IMR-90 (cell line): ENCODE measurements around the gene NFKBIE. TPM values are rescaled to one million over a fixed set of nuclear protein-coding genes. Genes with fewer than 3 reads are reported as not detected.

Experiments
- ATAC-seq: fragments of 200-7000 bp; cut with Tn5 transposase; 2 replicates; pipeline ENCODE4 v1.9.1; 2020; ENCODE audit warnings: low read depth, mild to moderate bottlenecking, moderate library complexity
- BruUV-seq: library from RNA; stranded (reverse); fragments of 400-500 nt; replicated peaks from 2 replicates; lab custom pipeline; 2021; lab: Mats Ljungman, UMichigan
- CTCF ChIA-PET: fragments of 300-600 bp; formaldehyde crosslinking; extraction: SDS; loops from one replicate; lab custom pipeline; 2021; ENCODE audit warnings: antibody characterized with exemption; lab: Yijun Ruan, JAX
- POLR2A ChIA-PET: fragments of 300-600 bp; sonication (Branson Sonifier 250); formaldehyde crosslinking; loops from one replicate; lab custom pipeline; 2022; ENCODE audit warnings: antibody characterized with exemption; ENCODE audit not compliant: unreplicated experiment; lab: Charles Lee
- DNase-seq: peaks from one replicate; pipeline ENCODE4 v3.0.0; 2013
- H2AFZ ChIP-seq: replicated peaks from 2 replicates; pipeline ENCODE3; 2013; ENCODE audit warnings: low read length, mild to moderate bottlenecking; ENCODE audit not compliant: poor library complexity
- H2AK5ac ChIP-seq: 2 replicates; pipeline ENCODE4 v1.6.1; 2013; ENCODE audit warnings: low read depth, low read length, inconsistent platforms
- H2AK9ac ChIP-seq: replicated peaks from 2 replicates; pipeline ENCODE3; 2013; ENCODE audit warnings: mild to moderate bottlenecking, low read depth, low read length, moderate library complexity; ENCODE audit not compliant: poor library complexity
- H2BK120ac ChIP-seq: 2 replicates; pipeline ENCODE4 v1.6.1; 2013; ENCODE audit warnings: low read depth, low read length, inconsistent platforms
- H2BK15ac ChIP-seq: 3 replicates; pipeline ENCODE4 v1.6.1; 2013; ENCODE audit warnings: low read depth, low read length, inconsistent platforms
- H2BK20ac ChIP-seq: 2 replicates; pipeline ENCODE4 v1.6.1; 2013; ENCODE audit warnings: low read depth, mild to moderate bottlenecking, inconsistent platforms, low read length, moderate library complexity
- H2BK5ac ChIP-seq: 2 replicates; pipeline ENCODE4 v1.6.1; 2013; ENCODE audit warnings: mild to moderate bottlenecking, low read depth, low read length, inconsistent platforms; ENCODE audit not compliant: poor library complexity, severe bottlenecking
- H3K14ac ChIP-seq: replicated peaks from 2 replicates; pipeline ENCODE4 v1.6.1; 2013; ENCODE audit warnings: low read depth, low read length, inconsistent platforms
- H3K18ac ChIP-seq: 2 replicates; pipeline ENCODE4 v1.6.1; 2013; ENCODE audit warnings: low read depth, low read length, control low read depth
- H3K23ac ChIP-seq: 2 replicates; pipeline ENCODE4 v1.6.1; 2013; ENCODE audit warnings: low read depth, low read length, inconsistent platforms
- H3K27ac ChIP-seq: 2 replicates; pipeline ENCODE4 v1.5.1; 2013; ENCODE audit warnings: mild to moderate bottlenecking, control low read depth, low read length; ENCODE audit not compliant: insufficient read depth
- H3K27me3 ChIP-seq: 2 replicates; pipeline ENCODE4 v1.6.1; 2013; ENCODE audit warnings: low read length; ENCODE audit not compliant: control insufficient read depth, insufficient read depth
- H3K36me3 ChIP-seq: 2 replicates; pipeline ENCODE4 v1.6.1; 2013; ENCODE audit warnings: low read length, mixed read lengths; ENCODE audit not compliant: control insufficient read depth, insufficient read depth
- H3K4ac ChIP-seq: 2 replicates; pipeline ENCODE4 v1.6.1; 2013; ENCODE audit warnings: low read depth, low read length, inconsistent platforms
- H3K4me1 ChIP-seq: 2 replicates; pipeline ENCODE4 v1.6.1; 2013; ENCODE audit warnings: low read length, mixed read lengths; ENCODE audit not compliant: control insufficient read depth, insufficient read depth
- H3K4me2 ChIP-seq: 2 replicates; pipeline ENCODE4 v1.6.1; 2013; ENCODE audit warnings: low read depth, mild to moderate bottlenecking, control low read depth, low read length, moderate library complexity
- H3K4me3 ChIP-seq: 2 replicates; pipeline ENCODE4 v1.5.1; 2013; ENCODE audit warnings: low read depth, mild to moderate bottlenecking, control low read depth, low read length, moderate library complexity; ENCODE audit not compliant: insufficient read depth
- H3K56ac ChIP-seq: 2 replicates; pipeline ENCODE4 v1.6.1; 2013; ENCODE audit warnings: low read length, inconsistent platforms; ENCODE audit not compliant: insufficient read depth; ENCODE audit errors: extremely low read depth
- H3K79me1 ChIP-seq, 2 experiments: 2 replicates each; pipeline ENCODE4 v1.6.1; 2013; ENCODE audit warnings: low read length in 2 of 2, inconsistent platforms in 1 of 2, low read depth in 1 of 2
- H3K9ac ChIP-seq: 2 replicates; pipeline ENCODE4 v1.6.1; 2013; ENCODE audit warnings: low read depth, low read length, control low read depth
- H3K9me1 ChIP-seq: 2 replicates; pipeline ENCODE4 v1.6.1; 2013; ENCODE audit warnings: low read length, inconsistent platforms; ENCODE audit not compliant: insufficient read depth
- H3K9me3 ChIP-seq: 2 replicates; pipeline ENCODE4 v1.6.1; 2013; ENCODE audit warnings: low read length; ENCODE audit not compliant: control insufficient read depth, insufficient read depth
- H4K20me1 ChIP-seq: 2 replicates; pipeline ENCODE4 v1.6.1; 2013; ENCODE audit warnings: low read length, inconsistent platforms; ENCODE audit not compliant: insufficient read depth
- H4K5ac ChIP-seq: 2 replicates; pipeline ENCODE4 v1.6.1; 2013; ENCODE audit warnings: mild to moderate bottlenecking, low read depth, low read length, control low read depth
- H4K8ac ChIP-seq, 2 experiments: 2 replicates each; pipeline ENCODE4 v1.6.1; 2013; ENCODE audit warnings: low read depth in 2 of 2, low read length in 2 of 2, control low read depth in 1 of 2, inconsistent platforms in 1 of 2
- H4K91ac ChIP-seq: 2 replicates; pipeline ENCODE4 v1.6.1; 2013; ENCODE audit warnings: low read depth, low read length, inconsistent platforms; ENCODE audit not compliant: insufficient read depth
- BHLHE40 ChIP-seq: fragments of 150-350 bp; IDR thresholded peaks from 2 replicates; pipeline ENCODE4 v1.6.1; 2016; ENCODE audit warnings: mild to moderate bottlenecking, low read depth, low read length
- CHD1 ChIP-seq: IDR thresholded peaks from 2 replicates; pipeline ENCODE4 v1.6.1; 2012; ENCODE audit warnings: low read depth, low read length, improper control_type of control experiment
- MAZ ChIP-seq: IDR thresholded peaks from 2 replicates; pipeline ENCODE4 v1.6.1; 2012; ENCODE audit warnings: low read depth, mild to moderate bottlenecking, low read length, improper control_type of control experiment, moderate library complexity, borderline replicate concordance
- MXI1 ChIP-seq: IDR thresholded peaks from 2 replicates; pipeline ENCODE4 v1.6.1; 2012; ENCODE audit warnings: low read depth, mild to moderate bottlenecking, low read length, moderate library complexity, borderline replicate concordance
- RCOR1 ChIP-seq: IDR thresholded peaks from 2 replicates; pipeline ENCODE4 v1.6.1; 2012; ENCODE audit warnings: mild to moderate bottlenecking, low read length, improper control_type of control experiment; ENCODE audit not compliant: insufficient replicate concordance
- WGBS, 2 experiments: methylation state at CpG; one replicate each; pipeline versions ENCODE4 v1.1.5 to v1.1.7; 2013; ENCODE audit warnings: missing lambda C conversion rate in 2 of 2; ENCODE audit not compliant: insufficient read length in 1 of 2; ENCODE audit errors: extremely low coverage in 2 of 2; 5-methylcytosine and 5-hydroxymethylcytosine counted together
- dilution Hi-C: fragments of 300-500 bp; cut with HindIII; formaldehyde crosslinking; loops from one replicate; pipeline ENCODE4 v1.14.3; 2018; ENCODE audit warnings: low sequenced_read_pairs; ENCODE audit not compliant: unreplicated experiment
- in situ Hi-C: fragments of 300-500 bp; cut with MboI; formaldehyde crosslinking; loops from 3 replicates; pipeline ENCODE4 v1.14.3; 2019; ENCODE audit warnings: low sequenced_read_pairs, inconsistent platforms, mixed read lengths
- intact Hi-C: fragments of 100-400 bp; cut with micrococcal nuclease; formaldehyde crosslinking; loops from 2 replicates; pipeline ENCODE4 v1.10.0; 2022
- polyA plus RNA-seq, 3 experiments: library from polyadenylated mRNA; depleted of rRNA; stranded (reverse); fragments of >200 nt; gene quantifications; 2 replicates each; pipeline ENCODE4 v1.2.3, GENCODE V29; 2012; ENCODE audit warnings: low replicate concordance in 1 of 3
- total RNA-seq: library from RNA; depleted of rRNA; stranded (reverse); fragments of >200 nt; gene quantifications from 2 replicates; pipeline ENCODE4 v1.2.3, GENCODE V29; 2012

NFKBIE gene
- total and polyA plus RNA-seq, 2 of the 4 experiments (the other 2 are of a cell fraction), result 7.9 to 13.0 TPM

GRCh38 chr6:44276667-44277640 lies 11.6 kb upstream of the NFKBIE start:
- H2BK120ac ChIP-seq, result no peak overlapping the region
- ATAC-seq (no peak), DNase-seq (no peak)
- no peak overlapping the region for H2BK20ac ChIP-seq
- no TSS peak for BruUV-seq
- H3K9me3 ChIP-seq, result no peaks in the 10 kb centered on the region
- no peak overlapping the region for H3K14ac ChIP-seq
- H3K27ac ChIP-seq, result no peak overlapping the region
- H3K9ac ChIP-seq, result no peak overlapping the region
- WGBS, 2 experiments, result 91% methylated on average over 4 of the region's 23 CpGs; no CpG with 5 or more reads in 1 of the 2 experiments
- no peak overlapping the region for H2AFZ ChIP-seq
- no peak overlapping the region for H4K8ac ChIP-seq
- H2BK5ac ChIP-seq, result no peak overlapping the region
- POLR2A ChIA-PET, result interaction anchor here (0.6 kb wide), 1 partner anchor 192 kb away, joined by 11 read pairs; no protein-coding TSS in a partner anchor
- no peak overlapping the region for H3K4ac ChIP-seq
- no peak overlapping the region for H4K91ac ChIP-seq
- H2BK15ac ChIP-seq, result no peak overlapping the region
- in situ Hi-C loops, result no loop called here
- H3K27me3 ChIP-seq, result peaks cover 69% of the 10 kb centered on the region
- H2AK9ac ChIP-seq, result no peak overlapping the region
- H3K4me3 ChIP-seq, result no peak overlapping the region
- intact Hi-C loops, result no loop called here
- H3K4me1 ChIP-seq, result no peaks in the 10 kb centered on the region
- peaks cover 4% of the 10 kb centered on the region; the same call in 1 of the 2 replicates for H3K9me1 ChIP-seq
- TF ChIP-seq BHLHE40 (no peak), CHD1 (no peak), MAZ (no peak), MXI1 (no peak), RCOR1 (no peak)
- dilution Hi-C loops, result no loop called here
- H3K36me3 ChIP-seq, result no peaks in the 10 kb centered on the region
- H2AK5ac ChIP-seq, result no peak overlapping the region
- no peak overlapping the region for H4K5ac ChIP-seq
- no peak overlapping the region for H3K18ac ChIP-seq
- no peak overlapping the region for H3K4me2 ChIP-seq
- no peak overlapping the region for H3K56ac ChIP-seq
- CTCF ChIA-PET, result no interaction called here
- H3K23ac ChIP-seq, result no peak overlapping the region
- H3K79me1 ChIP-seq, result no peaks in the 10 kb centered on the region
- H4K20me1 ChIP-seq, result no peaks in the 10 kb centered on the region; the same call in 1 of the 2 replicates
